Prostate gland (tissue), 2 donors: ENCODE results near the gene SLC27A1.

Source experiments
- POLR2AphosphoS5 ChIP-seq: sonication (generic); formaldehyde crosslinking; IDR thresholded peaks from one replicate; pipeline ENCODE4 v1.6.1; 2017; ENCODE audit warnings: antibody characterized with exemption
- TF ChIP-seq, protein P1 (sequence below), 4 experiments: fragments of 200-600 bp in 2 of 4; fragments of 450-650 bp in 2 of 4; sonication (generic) in 2 of 4; IDR thresholded peaks; 1 replicate in 3 of 4; 2 replicates in 1 of 4; pipeline ENCODE4 v1.5.1; 2016 to 2019; ENCODE audit warnings: antibody characterized with exemption in 4 of 4, mild to moderate bottlenecking in 2 of 4, moderate library complexity in 2 of 4

DNA sequence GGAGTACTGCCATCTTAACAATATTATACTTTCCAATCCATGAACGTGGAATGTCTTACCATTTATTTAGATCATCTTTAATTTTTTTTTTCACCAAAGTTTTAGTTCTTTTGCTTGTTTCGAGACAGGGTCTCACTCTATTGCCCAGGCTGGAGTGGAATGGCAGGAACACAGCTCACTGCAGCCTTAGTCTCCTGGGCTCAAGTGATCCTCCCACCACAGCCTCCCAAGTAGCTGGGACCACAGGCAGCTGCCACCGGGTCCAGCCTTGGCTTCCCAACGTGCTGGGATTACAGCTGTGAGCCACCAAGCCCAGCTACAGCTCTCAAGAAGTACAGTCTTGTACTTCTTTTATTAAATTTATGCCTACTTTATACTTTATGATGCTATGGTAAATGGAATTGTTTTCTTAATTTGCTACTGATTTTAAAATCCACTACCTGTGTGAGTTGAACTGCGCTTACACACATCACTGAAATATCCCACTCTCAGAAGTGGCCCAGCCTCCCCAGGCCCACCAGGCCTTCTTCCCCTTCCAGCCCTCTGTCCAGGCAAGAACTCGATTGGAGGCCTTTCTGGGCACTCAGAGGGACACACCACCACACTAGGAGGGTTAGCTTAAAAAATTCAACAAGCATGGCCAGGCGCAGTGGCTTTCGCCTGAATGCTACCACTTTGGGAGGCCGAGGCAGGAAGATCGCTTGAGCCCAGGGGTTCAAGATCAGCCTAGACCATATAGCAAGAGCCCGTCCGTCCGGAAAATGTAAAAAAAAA lies 40.1 kb downstream of the SLC27A1 start:
- TF ChIP-seq, protein P1, sequence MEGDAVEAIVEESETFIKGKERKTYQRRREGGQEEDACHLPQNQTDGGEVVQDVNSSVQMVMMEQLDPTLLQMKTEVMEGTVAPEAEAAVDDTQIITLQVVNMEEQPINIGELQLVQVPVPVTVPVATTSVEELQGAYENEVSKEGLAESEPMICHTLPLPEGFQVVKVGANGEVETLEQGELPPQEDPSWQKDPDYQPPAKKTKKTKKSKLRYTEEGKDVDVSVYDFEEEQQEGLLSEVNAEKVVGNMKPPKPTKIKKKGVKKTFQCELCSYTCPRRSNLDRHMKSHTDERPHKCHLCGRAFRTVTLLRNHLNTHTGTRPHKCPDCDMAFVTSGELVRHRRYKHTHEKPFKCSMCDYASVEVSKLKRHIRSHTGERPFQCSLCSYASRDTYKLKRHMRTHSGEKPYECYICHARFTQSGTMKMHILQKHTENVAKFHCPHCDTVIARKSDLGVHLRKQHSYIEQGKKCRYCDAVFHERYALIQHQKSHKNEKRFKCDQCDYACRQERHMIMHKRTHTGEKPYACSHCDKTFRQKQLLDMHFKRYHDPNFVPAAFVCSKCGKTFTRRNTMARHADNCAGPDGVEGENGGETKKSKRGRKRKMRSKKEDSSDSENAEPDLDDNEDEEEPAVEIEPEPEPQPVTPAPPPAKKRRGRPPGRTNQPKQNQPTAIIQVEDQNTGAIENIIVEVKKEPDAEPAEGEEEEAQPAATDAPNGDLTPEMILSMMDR (IDR thresholded peaks at IDR 0.05), result no peak
- no peak for TF ChIP-seq POLR2AphosphoS5
